Effector memory CD4-positive, alpha-beta T cell (primary cell): ENCODE data around the gene TRIM14.
A peak's percentile ranks its signal among the peaks of the same experiment; 100 is the strongest.

Source experiments
- DNase-seq, 3 donors: peaks; one replicate each; pipeline ENCODE4 v3.0.0-alpha.2; 2020
- H3K27ac ChIP-seq: 2 replicates; pipeline ENCODE4 v1.7.0; 2013; ENCODE audit warnings: mild to moderate bottlenecking, low read length, moderate library complexity; ENCODE audit not compliant: insufficient read depth, poor library complexity, severe bottlenecking
- H3K27me3 ChIP-seq: replicated peaks from 2 replicates; pipeline ENCODE4 v1.7.0; 2013; ENCODE audit warnings: mild to moderate bottlenecking, low read length; ENCODE audit not compliant: insufficient read depth, control insufficient read depth, poor library complexity, severe bottlenecking
- H3K36me3 ChIP-seq: 2 replicates; pipeline ENCODE4 v1.7.0; 2013; ENCODE audit warnings: mild to moderate bottlenecking, low read length, moderate library complexity; ENCODE audit not compliant: control insufficient read depth, insufficient read depth
- H3K4me1 ChIP-seq: 2 replicates; pipeline ENCODE4 v1.7.0; 2013; ENCODE audit warnings: low read length, mild to moderate bottlenecking; ENCODE audit not compliant: control insufficient read depth, insufficient read depth, poor library complexity, severe bottlenecking
- H3K4me3 ChIP-seq: 2 replicates; pipeline ENCODE4 v1.7.0; 2013; ENCODE audit warnings: low read length, low read depth, mild to moderate bottlenecking; ENCODE audit not compliant: insufficient read depth, poor library complexity, severe bottlenecking
- H3K9me3 ChIP-seq: 2 replicates; pipeline ENCODE4 v1.7.0; 2013; ENCODE audit warnings: mild to moderate bottlenecking, low read length, moderate library complexity; ENCODE audit not compliant: control insufficient read depth

TRIM14 gene

GRCh38 chr9:98086461-98086860 is 32.6 kb downstream of the TRIM14 start:
- no peak overlapping the region for H3K4me3 ChIP-seq
- peak overlapping the region; percentile 9 for H3K27ac ChIP-seq
- no peaks in the 10 kb centered on the region for H3K27me3 ChIP-seq
- no peaks in the 10 kb centered on the region for H3K9me3 ChIP-seq
- H3K4me1 ChIP-seq: no peaks in the 10 kb centered on the region
- H3K36me3 ChIP-seq: peaks cover 44% of the 10 kb centered on the region
- DNase-seq: no peak

GRCh38 chr9:98085944-98086343 is 33.1 kb downstream of the TRIM14 start:
- no peak overlapping the region for H3K27ac ChIP-seq
- peaks cover 48% of the 10 kb centered on the region for H3K36me3 ChIP-seq
- H3K4me3 ChIP-seq: no peak overlapping the region
- DNase-seq: no peak
- H3K27me3 ChIP-seq: no peaks in the 10 kb centered on the region
- H3K4me1 ChIP-seq: no peaks in the 10 kb centered on the region
- H3K9me3 ChIP-seq: no peaks in the 10 kb centered on the region

GRCh38 chr9:98085058-98085457 is 34.0 kb downstream of the TRIM14 start:
- Histone ChIP-seq H3K36me3 (peaks cover 57% of the 10 kb centered on the region), H3K4me3 (no peak overlapping the region), H3K9me3 (no peaks in the 10 kb centered on the region), H3K27me3 (no peaks in the 10 kb centered on the region), H3K4me1 (no peaks in the 10 kb centered on the region), H3K27ac (no peak overlapping the region)
- no peak for DNase-seq

GRCh38 chr9:98084396-98084795 is 34.6 kb downstream of the TRIM14 start:
- no peaks in the 10 kb centered on the region for H3K9me3 ChIP-seq
- H3K4me3 ChIP-seq: no peak overlapping the region
- H3K27ac ChIP-seq: no peak overlapping the region
- DNase-seq: no peak
- H3K36me3 ChIP-seq: peaks cover 58% of the 10 kb centered on the region
- H3K4me1 ChIP-seq: no peaks in the 10 kb centered on the region
- no peaks in the 10 kb centered on the region for H3K27me3 ChIP-seq

- H3K36me3 ChIP-seq: peaks cover 58% of the 10 kb centered on the region
- H3K9me3 ChIP-seq: no peaks in the 10 kb centered on the region
- H3K27me3 ChIP-seq: no peaks in the 10 kb centered on the region
- no peaks in the 10 kb centered on the region for H3K4me1 ChIP-seq
- DNase-seq: no peak
- no peak overlapping the region for H3K4me3 ChIP-seq
- no peak overlapping the region for H3K27ac ChIP-seq
Measured at GRCh38 chr9:98083566-98084183, 35.3 kb downstream of the TRIM14 start.

- Histone ChIP-seq H3K27me3 (no peaks in the 10 kb centered on the region), H3K9me3 (no peaks in the 10 kb centered on the region), H3K4me1 (no peaks in the 10 kb centered on the region), H3K4me3 (no peak overlapping the region), H3K27ac (no peak overlapping the region), H3K36me3 (peaks cover 61% of the 10 kb centered on the region)
- DNase-seq: no peak
Measured at GRCh38 chr9:98083061-98083501, 35.9 kb downstream of the TRIM14 start.

GRCh38 chr9:98081477-98082219 is 37.4 kb downstream of the TRIM14 start:
- peaks cover 60% of the 10 kb centered on the region for H3K36me3 ChIP-seq
- peaks cover 2% of the 10 kb centered on the region for H3K4me1 ChIP-seq
- H3K4me3 ChIP-seq: no peak overlapping the region
- H3K9me3 ChIP-seq: no peaks in the 10 kb centered on the region
- no peak overlapping the region for H3K27ac ChIP-seq
- no peaks in the 10 kb centered on the region for H3K27me3 ChIP-seq
- no peak for DNase-seq

- H3K36me3 ChIP-seq: peaks cover 52% of the 10 kb centered on the region
- peaks cover 9% of the 10 kb centered on the region for H3K4me1 ChIP-seq
- DNase-seq: no peak
- no peaks in the 10 kb centered on the region for H3K27me3 ChIP-seq
- H3K27ac ChIP-seq: no peak overlapping the region
- H3K9me3 ChIP-seq: no peaks in the 10 kb centered on the region
- no peak overlapping the region for H3K4me3 ChIP-seq
Measured at GRCh38 chr9:98080780-98081179, 38.2 kb downstream of the TRIM14 start.

- Histone ChIP-seq H3K4me3 (no peak overlapping the region), H3K9me3 (no peaks in the 10 kb centered on the region), H3K27ac (no peak overlapping the region), H3K27me3 (no peaks in the 10 kb centered on the region), H3K4me1 (peaks cover 10% of the 10 kb centered on the region), H3K36me3 (peaks cover 51% of the 10 kb centered on the region)
- DNase-seq: no peak
Measured at GRCh38 chr9:98080326-98080725, 38.7 kb downstream of the TRIM14 start.

- H3K27me3 ChIP-seq: no peaks in the 10 kb centered on the region
- DNase-seq: no peak
- peaks cover 19% of the 10 kb centered on the region for H3K4me1 ChIP-seq
- no peaks in the 10 kb centered on the region for H3K9me3 ChIP-seq
- H3K36me3 ChIP-seq: peaks cover 40% of the 10 kb centered on the region
- H3K27ac ChIP-seq: no peak overlapping the region
- H3K4me3 ChIP-seq: no peak overlapping the region
Measured at GRCh38 chr9:98078895-98079294, 40.1 kb downstream of the TRIM14 start.
